CD4-positive, alpha-beta T cell treated with Interleukin-1 beta for 1 hour (primary cell): ENCODE results near the gene CPN1.
A peak's percentile ranks its signal among the peaks of the same experiment; 100 is the strongest.
"Not testable (repeated sequence)": the region's sequence is repeated elsewhere in the genome, so short reads cannot be mapped to it uniquely, and the experiment has no call there.

Experiments
- DNase-seq, 2 donors: peaks; one replicate each; pipeline ENCODE4 v3.0.0-alpha.2; 2020 to 2022

The CPN1 gene

GRCh38 chr10:100020886-100021253, 60.8 kb downstream of the CPN1 start:
- no peak for DNase-seq

GRCh38 chr10:100020142-100020885, 61.4 kb downstream of the CPN1 start:
- DNase-seq: no peak

GRCh38 chr10:100019787-100020141, 61.9 kb downstream of the CPN1 start:
- DNase-seq: no peak

- DNase-seq: peak in 1 of 2 donors; percentile 19
Observed at GRCh38 chr10:100014071-100014762, 67.5 kb downstream of the CPN1 start.

- DNase-seq: no peak
Observed at GRCh38 chr10:100013621-100014020, 68.0 kb downstream of the CPN1 start.

- not testable (repeated sequence) for DNase-seq
Observed at GRCh38 chr10:100011906-100012305, 69.8 kb downstream of the CPN1 start.

GRCh38 chr10:100009793-100010676, 71.6 kb downstream of the CPN1 start, which contains the start of gene DNMBP:
Gene DNMBP (minus strand): TSS chr10:100009947. CDS start chr10:99972124, 37,823 bp downstream.
- DNase-seq: peak; percentile 80 to 84

GRCh38 chr10:100009283-100009792, 72.3 kb downstream of the CPN1 start:
- no peak for DNase-seq

- DNase-seq: no peak
Observed at GRCh38 chr10:100008708-100009282, 72.9 kb downstream of the CPN1 start.

GRCh38 chr10:100008142-100008522, 73.5 kb downstream of the CPN1 start:
- no peak for DNase-seq

- DNase-seq: no peak
Observed at GRCh38 chr10:100007231-100008141, 74.2 kb downstream of the CPN1 start.

GRCh38 chr10:100006243-100006886, 75.3 kb downstream of the CPN1 start:
- peak in 1 of 2 donors; percentile 4 for DNase-seq

- DNase-seq: no peak
Observed at GRCh38 chr10:100004805-100005510, 76.7 kb downstream of the CPN1 start.

- no peak for DNase-seq
Observed at GRCh38 chr10:100000109-100000644, 81.5 kb downstream of the CPN1 start.

- no peak for DNase-seq
Observed at GRCh38 chr10:99999319-100000108, 82.2 kb downstream of the CPN1 start.

GRCh38 chr10:99998889-99999288, 82.8 kb downstream of the CPN1 start:
- no peak for DNase-seq

- DNase-seq: no peak
Observed at GRCh38 chr10:99996671-99997648, 84.7 kb downstream of the CPN1 start.

- no peak for DNase-seq
Observed at GRCh38 chr10:99995713-99996112, 86.0 kb downstream of the CPN1 start.
